NCI-H146 treated with DMSO at 0.1 percent for 48 hours (cell line): ENCODE results near the gene CATSPERB.
"Not testable (repeated sequence)": the region's sequence is repeated elsewhere in the genome, so short reads cannot be mapped to it uniquely, and the experiment has no call there.

Experiments
- DNase-seq: peaks from one replicate; lab custom pipeline; 2025; ENCODE audit not compliant: unreplicated experiment; lab: John Stamatoyannopoulos, UW

CATSPERB gene

GRCh38 chr14:91677687-91678086 is 54.2 kb downstream of the CATSPERB start:
- not testable (repeated sequence) for DNase-seq

GRCh38 chr14:91674911-91675310 is 57.0 kb downstream of the CATSPERB start:
- no peak for DNase-seq

- DNase-seq: no peak
Observed at GRCh38 chr14:91669867-91670266, 62.0 kb downstream of the CATSPERB start.

DNA sequence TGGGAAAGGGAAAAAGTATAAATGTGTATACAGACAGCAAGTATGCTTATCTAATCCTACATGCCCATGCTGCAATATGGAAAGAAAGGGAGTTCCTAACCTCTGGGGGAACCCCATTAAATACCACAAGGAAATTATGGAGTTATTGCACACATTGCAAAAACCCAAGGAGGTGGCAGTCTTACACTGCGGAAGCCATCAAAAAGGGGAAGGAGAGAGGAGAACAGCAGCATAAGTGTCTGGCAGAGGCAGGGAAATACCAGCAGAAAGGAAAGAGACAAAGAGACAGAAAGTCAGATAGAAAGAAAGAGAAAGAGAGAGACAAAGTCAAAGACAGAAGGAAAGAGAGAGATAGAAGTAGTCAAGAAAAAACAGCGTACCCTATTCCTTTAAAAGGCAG is 64.8 kb downstream of the CATSPERB start:
- not testable (repeated sequence) for DNase-seq

DNA sequence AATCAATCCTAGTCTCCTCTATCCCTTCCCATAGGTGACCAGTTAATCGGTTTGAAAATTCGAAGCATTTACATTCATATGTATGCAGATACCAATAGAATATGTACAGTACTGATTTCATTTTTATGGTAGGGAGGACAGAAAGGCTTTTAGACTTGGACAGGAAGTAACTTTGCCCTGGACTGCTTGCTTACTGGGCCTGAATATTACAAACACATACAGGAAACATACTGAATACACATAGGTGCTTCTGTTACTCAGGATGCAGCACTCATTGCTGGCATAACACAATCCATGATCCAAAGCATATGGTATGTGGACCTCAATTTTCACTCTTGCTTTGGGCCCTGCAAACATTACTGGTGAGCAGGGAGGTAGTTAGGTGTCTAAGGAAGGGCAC is 71.1 kb downstream of the CATSPERB start:
- DNase-seq: no peak

- DNase-seq: no peak
Observed at GRCh38 chr14:91654836-91655235, 77.0 kb downstream of the CATSPERB start.

DNA sequence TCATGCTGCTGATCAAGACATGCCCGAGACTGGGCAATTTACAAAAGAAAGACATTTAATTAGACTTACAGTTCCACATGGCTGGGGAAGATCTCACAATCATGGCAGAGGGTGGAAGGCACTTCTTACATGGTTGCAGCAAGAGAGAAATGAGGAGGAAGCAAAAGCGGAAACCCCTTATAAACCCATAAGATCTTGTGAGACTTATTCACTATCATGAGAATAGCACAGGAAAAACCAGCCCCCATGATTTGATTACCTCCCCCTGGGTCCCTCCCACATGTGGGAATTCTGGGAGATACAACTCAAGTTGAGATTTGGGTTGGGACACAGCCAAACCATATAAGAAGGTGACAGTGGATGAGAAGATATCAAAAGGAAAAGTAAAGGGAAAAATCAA is 78.4 kb downstream of the CATSPERB start:
- DNase-seq: no peak

- DNase-seq: no peak
Observed at GRCh38 chr14:91649930-91650329, 82.0 kb downstream of the CATSPERB start.

DNA sequence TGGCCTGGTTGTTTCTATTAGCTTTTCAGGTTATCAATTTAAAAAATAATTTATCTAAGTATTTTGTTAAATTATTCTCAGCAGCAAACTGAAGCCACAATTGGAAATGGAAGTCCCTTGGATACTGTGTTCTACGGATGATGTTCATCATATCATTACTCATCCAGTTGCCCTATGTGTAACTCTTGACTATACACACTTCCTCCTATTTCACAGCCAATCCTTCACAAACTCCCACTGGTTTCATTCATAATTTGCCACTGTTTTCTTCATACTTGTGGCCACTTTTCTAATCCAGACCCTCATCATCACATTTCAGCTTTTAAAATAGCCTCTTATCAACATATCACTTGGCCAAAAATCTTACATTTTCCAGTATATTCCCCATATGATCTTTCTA is 84.0 kb downstream of the CATSPERB start:
- DNase-seq: no peak

GRCh38 chr14:91636604-91637003 is 95.3 kb downstream of the CATSPERB start:
- no peak for DNase-seq

DNA sequence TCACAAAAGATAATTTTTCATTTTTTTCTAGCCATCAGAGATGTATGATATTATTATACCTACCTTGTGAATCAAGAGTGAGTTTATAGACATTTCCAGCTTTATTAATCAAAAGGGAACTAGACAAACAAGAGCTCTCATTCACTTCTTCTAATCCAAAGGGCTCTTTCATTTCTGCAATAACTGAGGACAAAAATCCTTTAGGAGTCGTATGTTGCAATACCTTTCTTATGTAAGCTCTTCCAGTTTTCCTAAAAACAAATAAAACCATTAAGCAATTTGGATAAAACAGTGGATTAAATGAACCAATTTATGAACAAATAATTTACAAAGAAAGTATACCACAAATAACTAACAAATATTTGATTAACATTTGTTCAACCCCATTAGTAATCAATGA is 107.1 kb downstream of the CATSPERB start:
- DNase-seq: no peak

DNA sequence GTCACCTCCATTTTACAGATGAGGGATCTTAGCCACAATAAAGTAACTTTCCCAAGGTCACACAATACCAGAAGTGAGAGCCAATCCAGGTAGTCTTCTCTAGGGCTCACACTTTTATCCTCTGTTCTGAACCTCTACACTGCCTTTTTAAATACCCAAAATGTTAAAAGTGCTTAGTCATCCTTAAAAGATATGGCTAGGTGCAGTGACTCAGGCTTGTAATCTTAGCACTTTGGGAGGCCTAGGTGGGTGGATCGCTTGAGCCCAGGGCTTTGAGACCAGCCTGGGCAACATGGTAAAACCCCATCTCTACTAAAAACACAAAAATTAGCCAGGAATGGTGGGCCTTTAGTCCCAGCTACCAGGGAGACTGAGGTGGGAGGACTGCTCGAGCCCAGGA is 117.7 kb downstream of the CATSPERB start:
- DNase-seq: no peak

DNA sequence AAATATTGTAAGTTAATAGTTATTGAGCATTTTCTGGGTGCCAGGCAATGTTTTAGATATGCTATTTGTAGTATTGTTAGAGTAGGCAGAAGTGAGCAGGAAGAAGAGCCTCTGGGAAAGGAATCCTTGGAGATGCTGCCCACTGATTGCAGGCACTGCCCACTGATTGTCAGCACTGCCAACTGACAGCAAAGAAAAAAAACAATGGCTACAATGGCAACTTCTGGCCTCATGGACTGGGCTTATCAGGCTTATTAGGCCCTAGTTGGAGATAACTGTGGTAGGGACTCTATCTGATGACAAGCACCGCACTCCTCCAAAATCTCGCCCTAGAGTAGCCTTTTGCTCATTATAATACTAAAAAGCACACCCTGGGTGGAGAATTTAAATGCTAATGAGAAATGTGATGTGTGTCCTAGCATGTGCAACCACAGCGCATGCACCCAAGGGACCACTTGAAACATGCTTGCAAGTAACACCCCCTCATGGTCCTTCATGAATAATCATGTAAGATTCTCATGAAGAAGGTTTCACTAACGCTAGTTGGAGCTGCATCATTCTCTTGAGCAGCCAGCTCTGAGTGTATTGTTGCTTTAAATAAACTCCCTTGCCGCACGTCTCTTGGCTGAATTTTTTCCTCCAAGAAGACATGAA is 118.3 kb downstream of the CATSPERB start:
- no peak for DNase-seq

GRCh38 chr14:91611528-91611927 is 120.4 kb downstream of the CATSPERB start:
- no peak for DNase-seq

GRCh38 chr14:91609161-91609560 is 122.7 kb downstream of the CATSPERB start:
- DNase-seq: no peak

- DNase-seq: no peak
Observed at GRCh38 chr14:91607322-91608047, 124.4 kb downstream of the CATSPERB start.

DNA sequence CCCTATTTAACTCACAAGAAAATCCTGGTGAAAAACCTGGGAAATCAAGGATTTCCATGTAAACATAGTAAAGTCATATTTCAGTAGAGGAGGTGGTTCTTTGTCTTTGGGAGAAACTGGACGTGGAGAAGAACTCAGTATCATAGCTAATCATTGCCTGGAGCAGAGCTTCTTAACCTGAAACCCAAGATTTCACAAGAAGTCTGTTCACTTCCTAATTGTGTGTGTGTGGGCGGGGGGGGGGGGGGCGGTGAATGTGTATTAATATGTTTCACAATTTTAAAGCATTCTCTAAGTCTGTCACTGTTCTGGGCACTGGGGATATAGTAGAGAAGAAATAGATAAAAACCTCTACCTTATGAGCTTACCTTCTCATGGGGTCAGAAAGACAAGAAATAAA is 125.0 kb downstream of the CATSPERB start:
- DNase-seq: no peak

- not testable (repeated sequence) for DNase-seq
Observed at GRCh38 chr14:91604611-91605010, 127.3 kb downstream of the CATSPERB start.

DNA sequence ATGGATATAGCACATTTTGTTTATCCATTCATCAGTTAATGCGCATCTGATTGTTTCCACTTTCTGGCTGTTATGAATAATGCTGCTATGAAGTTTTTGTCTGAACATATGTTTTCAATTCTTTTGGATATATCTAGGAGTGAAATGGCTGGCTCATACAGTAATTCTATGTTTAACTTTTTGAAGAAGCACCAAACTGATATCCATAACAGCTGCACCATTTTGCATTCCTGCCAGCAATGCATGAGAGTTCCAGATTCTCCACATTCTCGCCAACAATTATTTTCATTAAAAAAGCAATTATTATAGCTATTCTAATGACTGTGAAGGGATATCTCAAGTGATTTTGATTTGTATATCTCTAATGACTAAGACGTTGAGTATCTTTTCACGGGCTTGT is 131.9 kb downstream of the CATSPERB start:
- no peak for DNase-seq

- DNase-seq: no peak
Observed at GRCh38 chr14:91595736-91596135, 136.2 kb downstream of the CATSPERB start.

DNA sequence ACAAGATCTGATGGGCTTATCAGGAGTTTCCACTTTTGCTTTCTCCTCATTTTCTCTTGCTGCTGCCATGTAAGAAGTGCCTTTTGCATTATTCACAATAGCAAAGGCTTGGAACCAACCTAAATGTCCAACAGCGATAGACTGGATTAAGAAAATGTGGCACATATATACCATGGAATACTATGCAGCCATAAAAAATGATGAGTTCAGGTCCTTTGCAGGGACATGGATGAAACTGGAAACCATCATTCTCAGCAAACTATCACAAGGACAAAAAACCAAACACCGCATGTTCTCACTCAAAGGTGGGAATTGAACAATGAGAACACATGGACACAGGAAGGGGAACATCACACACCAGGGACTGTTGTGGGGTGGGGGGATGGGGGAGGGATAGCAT is 137.9 kb downstream of the CATSPERB start:
- DNase-seq: not testable (repeated sequence)

- no peak for DNase-seq
Observed at GRCh38 chr14:91586410-91586809, 145.5 kb downstream of the CATSPERB start.

DNA sequence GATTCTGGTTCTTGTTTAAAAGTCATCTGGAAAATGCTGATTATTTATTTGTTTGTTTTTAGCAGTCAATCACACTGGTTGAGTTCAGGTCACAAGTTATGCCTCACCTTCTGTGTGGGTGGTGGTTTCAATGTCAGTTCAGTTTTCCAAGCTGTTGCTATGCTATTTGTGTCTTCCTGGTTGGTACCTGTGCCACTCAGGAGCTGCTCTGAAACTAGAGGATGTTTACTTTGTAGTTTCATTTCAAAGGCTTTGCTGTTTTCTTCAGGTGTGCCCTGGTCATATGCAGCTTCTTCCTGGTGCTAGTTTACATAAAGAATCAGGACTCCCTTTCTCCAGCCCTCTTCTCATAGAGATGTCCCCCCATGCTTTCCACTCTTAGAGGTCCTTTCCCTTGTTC is 146.0 kb downstream of the CATSPERB start:
- DNase-seq: no peak
